ENCODE results near the gene USF3. TPM values are rescaled to one million over a fixed set of nuclear protein-coding genes. Genes with fewer than 3 reads are reported as not detected.

Gene USF3
- total and polyA plus RNA-seq, 4 donors: 4.6 to 16.0 (median 11.4) TPM

- Histone ChIP-seq H3K36me3 (ENCODE audit: control insufficient read depth in 4 of 4, insufficient read depth in 3 of 4, low read depth in 1 of 4, low read length in 3 of 4) (peaks cover 6 to 16% (median 8%) of the 10 kb centered on the region in 4 donors), H3K27ac (ENCODE audit: low read depth in 1 of 2, low read length in 2 of 2) (peak overlapping the region; percentile 79), H3K9me3 (ENCODE audit: control insufficient read depth in 4 of 4, low read length in 3 of 4) (no peaks in the 10 kb centered on the region), H3K4me3 (ENCODE audit: low read depth in 1 of 3, low read length in 3 of 3) (peak overlapping the region in 1 of 3 donors; percentile 6), H3K27me3 (ENCODE audit: control insufficient read depth in 4 of 4, insufficient read depth in 4 of 4, low read length in 3 of 4) (no peaks in the 10 kb centered on the region), H3K9ac (ENCODE audit: low read depth in 1 of 2, low read length in 2 of 2) (peak overlapping the region in 1 of 2 donors; percentile 2), H3K4me1 (ENCODE audit: control insufficient read depth in 4 of 4, insufficient read depth in 4 of 4, low read length in 3 of 4) (peaks cover 6 to 32% (median 20%) of the 10 kb centered on the region in 4 donors)
- TF ChIP-seq JUND (IDR thresholded peaks at IDR 0.05): peak in 1 of 2 donors; percentile 6
- TF ChIP-seq HNF4A (conservative IDR thresholded peaks at IDR 0.05): peak; percentile 83 to 85
- peak; percentile 27 for TF ChIP-seq FOXA2 (IDR thresholded peaks at IDR 0.05)
- no peak for TF ChIP-seq MAX (IDR thresholded peaks at IDR 0.05)
- peak; percentile 67 for TF ChIP-seq SP1 (IDR thresholded peaks at IDR 0.05)
- TF ChIP-seq RXRA (IDR thresholded peaks at IDR 0.05): no peak
- peak; percentile 20 for TF ChIP-seq TAF1 (conservative IDR thresholded peaks at IDR 0.05)
- no peak for DNase-seq (ENCODE audit: low spot score)
- WGBS: 26% methylated on average over 1 of the region's 1 CpG
Measured at GRCh38 chr3:113663761-113664160, 32.7 kb downstream of the USF3 start.

GRCh38 chr3:113663324-113663750 is 33.1 kb downstream of the USF3 start:
- Histone ChIP-seq H3K27me3 (ENCODE audit: control insufficient read depth in 4 of 4, insufficient read depth in 4 of 4, low read length in 3 of 4) (no peaks in the 10 kb centered on the region), H3K9me3 (ENCODE audit: control insufficient read depth in 4 of 4, low read length in 3 of 4) (no peaks in the 10 kb centered on the region), H3K4me1 (ENCODE audit: control insufficient read depth in 4 of 4, insufficient read depth in 4 of 4, low read length in 3 of 4) (peaks cover 6 to 32% (median 20%) of the 10 kb centered on the region in 4 donors), H3K4me3 (ENCODE audit: low read depth in 1 of 3, low read length in 3 of 3) (peak overlapping the region in 1 of 3 donors; percentile 6), H3K36me3 (ENCODE audit: control insufficient read depth in 4 of 4, insufficient read depth in 3 of 4, low read depth in 1 of 4, low read length in 3 of 4) (peaks cover 6 to 16% (median 8%) of the 10 kb centered on the region in 4 donors), H3K9ac (ENCODE audit: low read depth in 1 of 2, low read length in 2 of 2) (peak overlapping the region in 1 of 2 donors; percentile 58), H3K27ac (ENCODE audit: low read depth in 1 of 2, low read length in 2 of 2) (peak overlapping the region; percentile 79)
- no peak for DNase-seq (ENCODE audit: low spot score)
- 37% methylated on average over 3 of the region's 3 CpGs for WGBS
- TF ChIP-seq REST (IDR thresholded peaks at IDR 0.05) (peak; percentile 81), CTCF (IDR thresholded peaks at IDR 0.05; ENCODE audit: low read depth, low read length, missing input control) (no peak), ATF3 (IDR thresholded peaks at IDR 0.05) (peak; percentile 6), FOXA2 (IDR thresholded peaks at IDR 0.05) (peak; percentile 99), HNF4A (conservative IDR thresholded peaks at IDR 0.05) (peak; percentile 19 to 54), HNF4G (IDR thresholded peaks at IDR 0.05) (peak; percentile 18), FOXA1 (IDR thresholded peaks at IDR 0.05) (peak; percentile 98), MAX (IDR thresholded peaks at IDR 0.05) (peak; percentile 47), SP1 (IDR thresholded peaks at IDR 0.05) (peak; percentile 89), NR2F2 (IDR thresholded peaks at IDR 0.05) (peak; percentile 31), JUND (IDR thresholded peaks at IDR 0.05) (peak in 1 of 2 donors; percentile 55), YY1 (IDR thresholded peaks at IDR 0.05) (peak; percentile 76), GABPA (IDR thresholded peaks at IDR 0.05 in 1 of 2, conservative IDR thresholded peaks at IDR 0.05 in 1 of 2) (peak in 1 of 2 donors; percentile 8), RXRA (IDR thresholded peaks at IDR 0.05) (peak; percentile 82 to 83), EGR1 (IDR thresholded peaks at IDR 0.05; ENCODE audit: low read depth in 2 of 2) (peak in 1 of 2 donors; percentile 54), TAF1 (conservative IDR thresholded peaks at IDR 0.05) (peak; percentile 56), RAD21 (IDR thresholded peaks at IDR 0.05) (peak; percentile 28 to 47), ZBTB33 (IDR thresholded peaks at IDR 0.05) (peak; percentile 11)

Data from liver (tissue), 9 donors.